ENCODE data around the gene UTP4. TPM values are rescaled to one million over a fixed set of nuclear protein-coding genes. Genes with fewer than 3 reads are reported as not detected.

The UTP4 gene
- total and polyA plus RNA-seq, 12 donors = 8.8 to 51.2 (median 24.0) TPM

DNA sequence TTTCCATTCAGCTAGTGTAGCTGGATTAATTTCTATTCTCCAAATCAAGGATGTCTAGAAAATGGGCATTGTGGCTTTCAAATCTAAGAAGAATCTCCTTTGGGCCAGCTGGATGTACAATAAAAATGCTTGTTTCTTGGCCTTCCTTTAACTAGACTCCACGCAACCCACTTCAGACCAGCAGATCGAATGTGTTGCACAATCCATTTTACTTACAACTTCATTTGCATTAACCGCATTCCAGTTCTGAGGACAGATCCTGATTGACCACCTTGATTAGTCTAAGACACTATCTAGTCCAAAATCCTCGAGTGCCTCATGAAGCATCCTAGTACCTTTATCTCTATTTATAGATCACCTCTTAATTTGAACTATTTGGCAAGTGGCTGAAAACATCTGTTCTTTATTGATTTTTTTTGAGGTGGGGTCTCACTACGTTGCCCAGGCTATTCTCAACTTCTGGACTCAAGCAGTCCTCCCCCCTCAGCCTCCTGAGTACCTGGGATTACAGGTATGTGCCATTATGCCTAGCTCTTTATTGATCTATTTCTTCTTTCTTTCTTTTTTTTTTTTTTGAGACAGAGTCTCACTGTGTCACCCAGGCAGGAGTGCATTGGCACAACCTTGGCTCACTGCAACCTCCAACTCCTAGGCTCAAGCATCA, 47.3 kb upstream of the UTP4 start:
- 88 to 92% (median 89%) methylated on average over 5 of the region's 5 CpGs for WGBS, 4 donors
- H3K4me3 ChIP-seq = no peak overlapping the region
- H3K36me3 ChIP-seq (replicated peaks in 1 of 2) = no peaks in the 10 kb centered on the region
- H3K27me3 ChIP-seq = no peaks in the 10 kb centered on the region
- TF ChIP-seq POLR2A (IDR thresholded peaks at IDR 0.05) = no peak
- intact Hi-C loops (cut with DNase I) = no loop called here
- no peaks in the 10 kb centered on the region for H3K9me3 ChIP-seq (replicated peaks in 1 of 3)
- DNase-seq = no peak
- no peak overlapping the region for H3K27ac ChIP-seq
- peaks cover 3 to 15% of the 10 kb centered on the region in 2 donors for H3K4me1 ChIP-seq (replicated peaks in 1 of 2)

GRCh38 chr16:69087161-69087581, 45.3 kb upstream of the UTP4 start:
- intact Hi-C loops (cut with DNase I) = no loop called here
- peaks cover 3 to 15% of the 10 kb centered on the region in 2 donors for H3K4me1 ChIP-seq (replicated peaks in 1 of 2)
- DNase-seq = no peak
- no peaks in the 10 kb centered on the region for H3K36me3 ChIP-seq (replicated peaks in 1 of 2)
- H3K9me3 ChIP-seq (replicated peaks in 1 of 3) = no peaks in the 10 kb centered on the region
- TF ChIP-seq POLR2A (IDR thresholded peaks at IDR 0.05) (no peak), CTCF (IDR thresholded peaks at IDR 0.05) (no peak)
- 55 to 69% (median 65%) methylated on average over 3 of the region's 3 CpGs for WGBS, 4 donors
- no peaks in the 10 kb centered on the region for H3K27me3 ChIP-seq
- H3K4me3 ChIP-seq = no peak overlapping the region
- no peak overlapping the region for H3K27ac ChIP-seq

GRCh38 chr16:69088684-69089083, 43.8 kb upstream of the UTP4 start:
- WGBS, 4 donors = 79 to 91% (median 83%) methylated on average over 4 of the region's 4 CpGs
- Histone ChIP-seq H3K4me3 (no peak overlapping the region), H3K4me1 (replicated peaks in 1 of 2) (peaks cover 3 to 15% of the 10 kb centered on the region in 2 donors), H3K27me3 (no peaks in the 10 kb centered on the region), H3K9me3 (replicated peaks in 1 of 3) (no peaks in the 10 kb centered on the region), H3K27ac (no peak overlapping the region), H3K36me3 (replicated peaks in 1 of 2) (no peaks in the 10 kb centered on the region)
- TF ChIP-seq CTCF (IDR thresholded peaks at IDR 0.05) = no peak
- TF ChIP-seq POLR2A (IDR thresholded peaks at IDR 0.05) = no peak
- no peak for DNase-seq
- intact Hi-C loops (cut with DNase I) = no loop called here

DNA sequence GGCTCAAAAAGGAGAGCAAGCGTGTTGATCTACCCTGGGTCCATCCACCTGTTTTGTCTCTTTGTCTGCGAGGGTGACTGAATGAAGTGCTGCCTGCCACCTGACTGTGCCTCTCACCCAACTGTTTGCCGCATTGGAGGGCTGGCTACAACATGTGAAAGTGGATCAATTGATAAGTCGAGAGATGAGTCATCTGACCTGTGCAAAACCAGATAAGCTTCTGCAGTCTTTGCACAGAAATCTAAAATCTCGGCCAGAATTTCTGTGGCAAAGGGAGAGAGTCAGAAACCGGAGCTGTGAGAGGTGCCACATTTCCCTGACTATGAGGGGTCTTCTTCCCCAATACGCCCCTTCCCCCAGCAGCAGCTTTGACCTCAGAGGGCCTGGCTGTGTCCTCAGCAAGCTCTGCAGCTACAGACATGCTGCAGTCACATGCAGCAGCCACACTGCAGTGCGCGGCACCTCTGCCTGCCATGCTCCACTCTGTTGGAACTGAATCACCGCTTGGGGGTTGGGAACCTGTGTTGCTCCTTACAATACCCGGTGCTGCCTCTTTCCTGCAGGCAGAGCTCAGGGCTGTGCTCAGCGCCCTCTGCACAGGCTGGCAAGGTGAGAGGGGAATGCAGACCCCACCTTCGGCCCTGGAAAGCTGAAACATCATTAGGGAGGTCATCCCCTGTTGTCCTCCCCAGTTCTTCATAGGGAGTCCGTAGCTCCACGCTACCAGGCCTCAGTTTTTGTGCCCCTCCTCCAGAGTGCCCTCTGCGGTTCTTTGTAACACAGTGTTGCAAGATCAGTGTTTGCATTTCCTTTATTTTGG, 43.1 kb upstream of the UTP4 start:
- peak in 6 of 7 donors; percentile 58 to 80 (median 66) for DNase-seq
- Histone ChIP-seq H3K27me3 (no peaks in the 10 kb centered on the region), H3K36me3 (replicated peaks in 1 of 2) (no peaks in the 10 kb centered on the region), H3K4me1 (replicated peaks in 1 of 2) (peaks cover 3 to 15% of the 10 kb centered on the region in 2 donors), H3K9me3 (replicated peaks in 1 of 3) (no peaks in the 10 kb centered on the region), H3K4me3 (no peak overlapping the region), H3K27ac (no peak overlapping the region)
- WGBS, 4 donors = 44 to 56% (median 51%) methylated on average over 12 to 16 of the region's 16 CpGs
- intact Hi-C loops (cut with DNase I) = no loop called here
- TF ChIP-seq POLR2A (IDR thresholded peaks at IDR 0.05) (peak in 1 of 2 donors; percentile 28), CTCF (IDR thresholded peaks at IDR 0.05) (no peak)

Measured in adrenal gland (tissue), 12 donors.